ENCODE results near the gene AFF3. TPM values are rescaled to one million over a fixed set of nuclear protein-coding genes. Genes with fewer than 3 reads are reported as not detected.
"Not testable (repeated sequence)": the region's sequence is repeated elsewhere in the genome, so short reads cannot be mapped to it uniquely, and the experiment has no call there.

The AFF3 gene
- total RNA-seq, 1 experiment from 2014 or later = not detected

GRCh38 chr2:99737537-99737936 is 404.9 kb downstream of the AFF3 start:
- no peak overlapping the region for H3K27ac ChIP-seq
- peaks cover 14% of the 10 kb centered on the region; the same call in 1 of the 2 replicates for H3K27me3 ChIP-seq (ENCODE audit: insufficient read depth, low read depth)
- DNase-seq = no peak
- intact Hi-C loops (cut with micrococcal nuclease; ENCODE audit: unreplicated experiment) = no loop called here
- no peaks in the 10 kb centered on the region for H3K9me3 ChIP-seq (ENCODE audit: insufficient read depth, low read depth)
- ChIA-PET CTCF (no interaction called here), POLR2A (ENCODE audit: unreplicated experiment) (interaction anchor here (0.7 kb wide), 1 partner anchor 441 kb away, joined by 8 read pairs; no protein-coding TSS in a partner anchor)
- H4K20me1 ChIP-seq (ENCODE audit: insufficient read depth) = no peaks in the 10 kb centered on the region
- TF ChIP-seq, protein P1, sequence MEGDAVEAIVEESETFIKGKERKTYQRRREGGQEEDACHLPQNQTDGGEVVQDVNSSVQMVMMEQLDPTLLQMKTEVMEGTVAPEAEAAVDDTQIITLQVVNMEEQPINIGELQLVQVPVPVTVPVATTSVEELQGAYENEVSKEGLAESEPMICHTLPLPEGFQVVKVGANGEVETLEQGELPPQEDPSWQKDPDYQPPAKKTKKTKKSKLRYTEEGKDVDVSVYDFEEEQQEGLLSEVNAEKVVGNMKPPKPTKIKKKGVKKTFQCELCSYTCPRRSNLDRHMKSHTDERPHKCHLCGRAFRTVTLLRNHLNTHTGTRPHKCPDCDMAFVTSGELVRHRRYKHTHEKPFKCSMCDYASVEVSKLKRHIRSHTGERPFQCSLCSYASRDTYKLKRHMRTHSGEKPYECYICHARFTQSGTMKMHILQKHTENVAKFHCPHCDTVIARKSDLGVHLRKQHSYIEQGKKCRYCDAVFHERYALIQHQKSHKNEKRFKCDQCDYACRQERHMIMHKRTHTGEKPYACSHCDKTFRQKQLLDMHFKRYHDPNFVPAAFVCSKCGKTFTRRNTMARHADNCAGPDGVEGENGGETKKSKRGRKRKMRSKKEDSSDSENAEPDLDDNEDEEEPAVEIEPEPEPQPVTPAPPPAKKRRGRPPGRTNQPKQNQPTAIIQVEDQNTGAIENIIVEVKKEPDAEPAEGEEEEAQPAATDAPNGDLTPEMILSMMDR (conservative IDR thresholded peaks at IDR 0.05) = no peak
- no peak for TF ChIP-seq EZH2 (IDR thresholded peaks at IDR 0.05; ENCODE audit: low read depth)
- no peaks in the 10 kb centered on the region for H3K9me2 ChIP-seq (ENCODE audit: insufficient read depth)
- H3K4me1 ChIP-seq (replicated peaks; ENCODE audit: insufficient read depth) = no peaks in the 10 kb centered on the region; the same call in 1 of the 2 replicates
- no peaks in the 10 kb centered on the region for H3K79me2 ChIP-seq (ENCODE audit: low read depth)
- no TSS peak for BruUV-seq (replicated peaks)
- H3K4me2 ChIP-seq = no peak overlapping the region
- no peak overlapping the region for H3K4me3 ChIP-seq
- no peaks in the 10 kb centered on the region for H3K36me3 ChIP-seq (ENCODE audit: low read depth)
- no peak overlapping the region for H2AFZ ChIP-seq
- no peaks in the 10 kb centered on the region for H3F3A ChIP-seq (ENCODE audit: insufficient read depth, low read depth)

GRCh38 chr2:99735753-99736152 is 406.6 kb downstream of the AFF3 start:
- intact Hi-C loops (cut with micrococcal nuclease; ENCODE audit: unreplicated experiment) = no loop called here
- H3K9me3 ChIP-seq (ENCODE audit: insufficient read depth, low read depth) = no peaks in the 10 kb centered on the region
- no peaks in the 10 kb centered on the region for H3F3A ChIP-seq (ENCODE audit: insufficient read depth, low read depth)
- TF ChIP-seq, protein P1 (conservative IDR thresholded peaks at IDR 0.05) = no peak
- no peak for TF ChIP-seq EZH2 (IDR thresholded peaks at IDR 0.05; ENCODE audit: low read depth)
- H3K4me2 ChIP-seq = no peak overlapping the region
- no peaks in the 10 kb centered on the region for H4K20me1 ChIP-seq (ENCODE audit: insufficient read depth)
- BruUV-seq (replicated peaks) = no TSS peak
- no peaks in the 10 kb centered on the region for H3K36me3 ChIP-seq (ENCODE audit: low read depth)
- H2AFZ ChIP-seq = no peak overlapping the region
- ChIA-PET CTCF (no interaction called here), POLR2A (ENCODE audit: unreplicated experiment) (no interaction called here)
- peaks cover 20% of the 10 kb centered on the region for H3K27me3 ChIP-seq (ENCODE audit: insufficient read depth, low read depth)
- no peaks in the 10 kb centered on the region for H3K9me2 ChIP-seq (ENCODE audit: insufficient read depth)
- H3K27ac ChIP-seq = no peak overlapping the region
- H3K4me3 ChIP-seq = no peak overlapping the region
- H3K4me1 ChIP-seq (replicated peaks; ENCODE audit: insufficient read depth) = no peaks in the 10 kb centered on the region; the same call in 1 of the 2 replicates
- DNase-seq = peak in 1 of 2 experiments; percentile 5
- no peaks in the 10 kb centered on the region for H3K79me2 ChIP-seq (ENCODE audit: low read depth)

- POLR2A ChIA-PET (ENCODE audit: unreplicated experiment); H3K9me2 ChIP-seq (ENCODE audit: insufficient read depth); H3K4me1 ChIP-seq (replicated peaks; ENCODE audit: insufficient read depth); H3K4me3 ChIP-seq; H3K36me3 ChIP-seq (ENCODE audit: low read depth); H4K20me1 ChIP-seq (ENCODE audit: insufficient read depth); BruUV-seq (replicated peaks); H3K4me2 ChIP-seq; CTCF ChIA-PET; H3F3A ChIP-seq (ENCODE audit: insufficient read depth, low read depth); H3K9me3 ChIP-seq (ENCODE audit: insufficient read depth, low read depth); H3K79me2 ChIP-seq (ENCODE audit: low read depth); H2AFZ ChIP-seq; intact Hi-C loops (cut with micrococcal nuclease; ENCODE audit: unreplicated experiment); H3K27ac ChIP-seq: not testable (repeated sequence)
- peak in 1 of 2 experiments; percentile 25 for DNase-seq
- peaks cover 23% of the 10 kb centered on the region for H3K27me3 ChIP-seq (ENCODE audit: insufficient read depth, low read depth)
These were observed 407.1 kb downstream of the AFF3 start for GRCh38 chr2:99735314-99735713.

GRCh38 chr2:99734236-99734635 is 408.2 kb downstream of the AFF3 start:
- no peaks in the 10 kb centered on the region for H3K9me3 ChIP-seq (ENCODE audit: insufficient read depth, low read depth)
- no peak for TF ChIP-seq EZH2 (IDR thresholded peaks at IDR 0.05; ENCODE audit: low read depth)
- TF ChIP-seq, protein P1 (conservative IDR thresholded peaks at IDR 0.05) = no peak
- H3K27ac ChIP-seq = no peak overlapping the region
- no peaks in the 10 kb centered on the region for H3F3A ChIP-seq (ENCODE audit: insufficient read depth, low read depth)
- H3K4me2 ChIP-seq = no peak overlapping the region
- H3K79me2 ChIP-seq (ENCODE audit: low read depth) = no peaks in the 10 kb centered on the region
- CTCF ChIA-PET = no interaction called here
- no TSS peak for BruUV-seq (replicated peaks)
- peaks cover 23% of the 10 kb centered on the region for H3K27me3 ChIP-seq (ENCODE audit: insufficient read depth, low read depth)
- H2AFZ ChIP-seq = no peak overlapping the region
- peak in 1 of 2 experiments; percentile 25 for DNase-seq
- no peaks in the 10 kb centered on the region for H3K36me3 ChIP-seq (ENCODE audit: low read depth)
- no peaks in the 10 kb centered on the region; the same call in 1 of the 2 replicates for H3K4me1 ChIP-seq (replicated peaks; ENCODE audit: insufficient read depth)
- POLR2A ChIA-PET (ENCODE audit: unreplicated experiment) = no interaction called here
- no peaks in the 10 kb centered on the region for H3K9me2 ChIP-seq (ENCODE audit: insufficient read depth)
- intact Hi-C loops (cut with micrococcal nuclease; ENCODE audit: unreplicated experiment) = no loop called here
- H4K20me1 ChIP-seq (ENCODE audit: insufficient read depth) = no peaks in the 10 kb centered on the region
- H3K4me3 ChIP-seq = no peak overlapping the region

Data from PC-9 (cell line).